AG09309 (cell line): ENCODE measurements around the gene ABCB9.

Experiments
- DNase-seq: peaks from one replicate; pipeline ENCODE4 v3.0.0-alpha.2; 2010; ENCODE audit warnings: low read depth
- H3K4me3 ChIP-seq: 2 replicates; pipeline ENCODE4 v1.5.1; 2011; ENCODE audit warnings: mild to moderate bottlenecking, low read depth, low read length, moderate library complexity; ENCODE audit not compliant: control insufficient read depth
- CTCF ChIP-seq: IDR thresholded peaks from 2 replicates; pipeline ENCODE4 v1.5.1; 2011; ENCODE audit warnings: mild to moderate bottlenecking, low read depth, low read length, inconsistent platforms; ENCODE audit not compliant: insufficient read depth, control insufficient read depth; ENCODE audit errors: missing control alignments

The ABCB9 gene

DNA sequence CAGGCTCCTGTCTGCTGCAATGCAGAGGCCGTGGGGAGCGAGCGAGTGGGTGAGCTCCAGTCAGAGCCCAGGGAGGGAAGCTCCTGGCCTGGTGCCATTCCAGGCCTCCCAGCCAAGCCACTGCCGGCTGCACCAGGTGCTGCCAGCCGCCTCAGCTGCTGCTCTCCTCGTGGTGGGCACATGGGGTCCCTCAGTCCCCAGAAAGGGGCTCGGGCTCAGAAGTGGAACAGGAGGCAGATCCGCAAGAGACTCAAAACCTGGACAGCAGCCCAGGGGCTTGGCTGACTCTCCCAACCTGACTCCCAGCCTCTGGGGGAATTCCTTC is 2.4 kb downstream of the ABCB9 start:
- DNase-seq = no peak
- TF ChIP-seq CTCF = no peak
- no peak overlapping the region for H3K4me3 ChIP-seq

DNA sequence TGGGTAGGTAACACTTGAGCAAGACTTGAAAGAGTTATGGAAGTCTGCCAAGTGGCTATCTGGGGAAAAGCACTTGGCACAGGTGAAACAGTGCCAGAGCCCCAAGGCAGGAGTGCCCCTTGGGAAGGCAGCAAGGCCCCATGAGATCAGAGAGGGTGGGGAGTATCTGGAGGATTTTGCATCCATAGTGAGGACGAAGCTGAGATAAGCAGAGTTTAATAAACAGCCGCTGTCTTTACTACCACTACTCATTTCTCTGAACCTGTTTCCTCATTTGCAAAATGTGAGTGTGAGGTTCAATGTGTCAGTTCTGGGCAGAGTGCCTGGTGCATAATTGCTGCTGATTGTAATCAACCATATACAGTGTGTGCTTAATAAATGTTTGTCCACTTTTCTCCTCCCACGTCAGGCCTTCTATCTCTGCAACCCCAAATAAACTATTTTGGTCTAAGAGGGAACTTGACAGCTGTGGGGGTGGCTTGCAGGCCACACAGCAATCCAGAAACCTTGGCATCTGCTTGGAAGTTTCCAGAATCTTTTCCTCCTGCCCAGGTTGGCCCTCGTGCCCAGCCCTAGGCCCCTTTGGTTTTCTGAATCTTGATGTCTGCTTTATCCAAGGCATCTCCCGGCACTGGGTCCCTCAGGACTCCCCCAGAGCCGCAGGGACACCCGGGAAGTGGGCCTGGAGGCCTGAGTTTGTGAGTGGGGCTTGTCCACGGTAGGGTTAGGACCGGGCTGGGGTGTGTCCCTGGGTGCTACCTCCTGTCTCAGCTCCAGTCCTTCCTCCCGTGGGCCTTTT is 4.5 kb downstream of the ABCB9 start:
- TF ChIP-seq CTCF = no peak
- DNase-seq = no peak

DNA sequence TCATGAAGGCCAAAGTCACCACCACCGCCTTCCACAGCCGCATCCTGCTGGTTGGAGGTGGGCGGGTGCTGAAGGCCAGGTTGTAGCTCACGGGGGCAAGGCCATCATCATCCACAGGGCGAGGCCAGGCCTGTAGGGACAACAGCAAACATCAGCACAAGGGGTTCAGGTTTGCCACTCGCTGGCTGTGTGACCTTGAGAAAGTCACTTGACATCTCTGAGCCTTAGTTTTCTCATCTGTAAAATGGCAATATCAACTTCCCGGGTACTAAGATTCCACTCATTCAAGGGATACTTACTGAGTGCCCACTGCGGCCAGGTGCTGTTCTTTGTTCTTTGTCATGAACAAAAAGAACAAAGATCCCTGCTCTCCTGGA is 6.1 kb downstream of the ABCB9 start:
- no peak for DNase-seq
- H3K4me3 ChIP-seq = no peak overlapping the region
- TF ChIP-seq CTCF = no peak

More for the DNA sequence above, 4.5 kb downstream of the ABCB9 start:
- no peak overlapping the region for H3K4me3 ChIP-seq

- H3K4me3 ChIP-seq = no peak overlapping the region
- no peak for DNase-seq
- no peak for TF ChIP-seq CTCF
Measured at GRCh38 chr12:122959566-122960192, 6.6 kb downstream of the ABCB9 start.

DNA sequence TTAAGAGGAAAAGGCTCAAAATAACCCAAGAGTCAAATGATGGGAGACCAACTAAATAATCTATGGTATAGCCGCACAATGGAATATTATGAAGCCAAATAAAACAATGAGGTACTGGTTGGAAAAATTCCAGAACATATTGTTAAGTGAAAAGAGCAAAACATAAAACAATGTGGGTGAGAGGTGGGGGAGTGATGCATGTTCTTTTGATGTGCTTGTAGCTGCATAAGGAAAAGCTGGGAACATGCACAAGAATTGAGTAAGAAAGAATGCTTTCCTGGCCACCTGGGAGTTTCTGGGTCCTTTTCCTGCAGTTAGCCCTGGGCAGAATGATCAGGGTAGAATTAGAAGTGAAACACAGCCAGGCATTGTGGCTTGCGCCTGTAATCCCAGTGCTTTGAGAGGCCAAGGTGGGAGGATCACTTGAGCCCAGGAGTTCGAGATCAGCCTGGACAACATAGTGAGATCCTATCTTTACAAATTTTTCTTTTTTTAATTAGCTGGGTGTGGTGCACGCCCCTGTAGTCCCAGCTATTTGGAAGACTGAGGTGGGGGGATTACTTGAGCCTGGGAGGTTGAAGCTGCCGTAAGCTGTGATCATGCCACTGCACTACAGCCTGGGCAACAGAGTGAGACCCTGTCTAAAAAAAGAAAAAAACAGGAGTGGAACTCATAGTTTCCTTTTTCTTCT is 7.9 kb downstream of the ABCB9 start:
- TF ChIP-seq CTCF = no peak
- no peak for DNase-seq
- no peak overlapping the region for H3K4me3 ChIP-seq

DNA sequence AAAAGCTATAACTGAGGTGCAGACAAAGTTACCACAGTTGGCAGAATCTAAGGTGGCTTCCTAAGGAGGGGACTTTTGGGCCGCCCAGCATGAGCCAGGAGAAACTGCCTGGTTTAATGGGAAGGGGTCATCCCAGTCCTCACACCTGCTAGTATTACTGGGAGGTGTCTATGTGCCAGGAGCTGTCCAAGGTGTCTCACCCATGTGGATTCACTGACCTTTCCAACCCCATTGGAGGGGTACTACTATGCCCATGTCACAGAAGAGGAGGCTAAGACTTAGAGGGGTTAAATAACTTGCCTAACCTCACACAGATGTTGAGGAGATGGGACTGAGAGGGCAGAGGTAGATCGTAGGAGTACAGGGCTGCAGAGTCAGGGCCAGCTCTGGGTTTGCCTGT is 10.2 kb downstream of the ABCB9 start:
- TF ChIP-seq CTCF = no peak
- H3K4me3 ChIP-seq = no peak overlapping the region
- no peak for DNase-seq
